K562 (cell line): ENCODE results near the gene SNRPD2. TPM values are rescaled to one million over a fixed set of nuclear protein-coding genes. Genes with fewer than 3 reads are reported as not detected.
A peak's percentile ranks its signal among the peaks of the same experiment; 100 is the strongest.

Source experiments
- ATF6 ChIP-seq: sonication (generic); formaldehyde crosslinking; IDR thresholded peaks from 2 replicates; pipeline ENCODE4 v1.4.0; 2020; ENCODE audit warnings: mild to moderate bottlenecking, missing genetic modification reagents
- BCOR ChIP-seq: fragments of 450-650 bp; IDR thresholded peaks from 2 replicates; pipeline ENCODE4 v1.6.1; 2016
- BHLHE40 ChIP-seq: IDR thresholded peaks from 2 replicates; pipeline ENCODE4 v1.6.1; 2011; ENCODE audit warnings: low read length, improper control_type of control experiment
- CREBBP ChIP-seq: IDR thresholded peaks from one replicate; pipeline ENCODE4 v1.6.1; 2012; ENCODE audit warnings: low read depth, mild to moderate bottlenecking, control low read depth, inconsistent platforms, low read length
- CUX1 ChIP-seq: fragments of 200-800 bp; sonication (Bioruptor generic); IDR thresholded peaks from 2 replicates; pipeline ENCODE4 v1.6.1; 2016; ENCODE audit warnings: missing genetic modification characterization, missing compliant biosample characterization
- DLX4 ChIP-seq: fragments of 250-450 bp; sonication (Bioruptor Pico); IDR thresholded peaks from 2 replicates; pipeline ENCODE4 v1.6.1; 2021; ENCODE audit warnings: mild to moderate bottlenecking
- ESRRA ChIP-seq: fragments of 450-650 bp; IDR thresholded peaks from 2 replicates; pipeline ENCODE4 v1.6.1; 2014; ENCODE audit warnings: low read depth, mild to moderate bottlenecking, moderate library complexity, borderline replicate concordance
- HDAC1 ChIP-seq, 2 experiments: fragments of 450-650 bp; IDR thresholded peaks; 2 replicates each; pipeline ENCODE4 v1.6.1; 2016 to 2017; ENCODE audit warnings: inconsistent platforms in 1 of 2, mild to moderate bottlenecking in 1 of 2, moderate library complexity in 1 of 2
- RAD21 ChIP-seq, 2 experiments: fragments of 250-450 bp in 1 of 2; fragments of 450-650 bp in 1 of 2; sonication (Bioruptor Pico) in 1 of 2; formaldehyde crosslinking in 1 of 2; IDR thresholded peaks in 1 of 2; conservative IDR thresholded peaks in 1 of 2; 2 replicates each; pipeline versions ENCODE4 v1.4.0 to v1.8.0; 2020 to 2022; ENCODE audit warnings: mild to moderate bottlenecking in 2 of 2, moderate library complexity in 1 of 2
- SPI1 ChIP-seq: IDR thresholded peaks from 2 replicates; pipeline ENCODE4 v1.6.1; 2011; ENCODE audit warnings: low read depth, low read length, control low read depth, borderline replicate concordance
- TBL1XR1 ChIP-seq, 2 experiments: IDR thresholded peaks; 2 replicates each; pipeline ENCODE4 v1.6.1; 2012; ENCODE audit warnings: improper control_type of control experiment in 2 of 2, low read length in 2 of 2, mild to moderate bottlenecking in 1 of 2
- TFAP4 ChIP-seq: sonication (generic); formaldehyde crosslinking; IDR thresholded peaks from 2 replicates; pipeline ENCODE4 v1.8.0; 2022; ENCODE audit warnings: missing genetic modification reagents, mild to moderate bottlenecking, moderate library complexity, borderline replicate concordance
- TRIM24 ChIP-seq, 2 experiments: fragments of 450-650 bp; IDR thresholded peaks; 2 replicates each; pipeline ENCODE4 v1.6.1; 2016
- ZNF24 ChIP-seq: fragments of 450-650 bp; IDR thresholded peaks from 2 replicates; pipeline ENCODE4 v1.6.1; 2016
- ZNF280A ChIP-seq: fragments of 450-650 bp; IDR thresholded peaks from 2 replicates; pipeline ENCODE4 v1.6.1; 2018; ENCODE audit warnings: mild to moderate bottlenecking, low read depth; ENCODE audit not compliant: partially characterized antibody
- ZNF354B ChIP-seq: fragments of 250-450 bp; sonication (Bioruptor Pico); IDR thresholded peaks from 2 replicates; pipeline ENCODE4 v1.4.0; 2020
- ZNF583 ChIP-seq: fragments of 250-450 bp; sonication (Bioruptor Pico); IDR thresholded peaks from 2 replicates; pipeline ENCODE4 v1.4.0; 2020
- ZNF586 ChIP-seq: fragments of 450-650 bp; formaldehyde crosslinking; conservative IDR thresholded peaks from 2 replicates; pipeline ENCODE4 v1.4.0; 2020; ENCODE audit warnings: mild to moderate bottlenecking, moderate library complexity
- polyA plus RNA-seq, 8 experiments: library from polyadenylated mRNA; depleted of rRNA in 4 of 8; stranded (reverse) in 5 of 8; unstranded in 3 of 8; fragments of >200 nt; fragmentation: Nextera tagmentation in 2 of 8; fragmentation: Illumina TruSeq in 1 of 8; extraction: Ambion mirVana in 2 of 8; extraction: Trizol in 1 of 8; gene quantifications; 2 replicates each; pipeline versions ENCODE4 v1.2.1 to v1.2.3, GENCODE V29; 2011 to 2014; ENCODE audit warnings: inconsistent platforms in 1 of 8, missing spikeins in 1 of 8
- total RNA-seq, 7 experiments: library from RNA; depleted of rRNA in 6 of 7; stranded (reverse); fragments of >200 nt in 6 of 7; fragmentation: Illumina TruSeq in 2 of 7; extraction: Trizol in 2 of 7; gene quantifications; 2 replicates each; pipeline versions ENCODE4 v1.2.1 to v1.2.3, GENCODE V29; 2011 to 2021; ENCODE audit warnings: low replicate concordance in 1 of 7

Gene SNRPD2
- total and polyA plus RNA-seq, 9 of the 15 experiments (the other 6 are each of a cell fraction or from before 2014, with no cell fraction given): 728 to 4,411 (median 1,029) TPM

GRCh38 chr19:45691516-45692186 lies at the start of gene SNRPD2 (continued):
- no peak for TF ChIP-seq CREBBP
- no peak for TF ChIP-seq ZNF24
- TF ChIP-seq CUX1 (CRISPR knock-in tag): no peak
- TF ChIP-seq ESRRA: 0 out of 2 replicates have a peak, but pooled peaks have one; percentile 42
- peak; percentile 93 for TF ChIP-seq ATF6
- no peak for TF ChIP-seq ZNF586 (CRISPR knock-in tag)
- peak; percentile 98 for TF ChIP-seq SPI1
- TF ChIP-seq BHLHE40: peak; percentile 67; the same call in 1 of the 2 replicates
- TF ChIP-seq ZNF354B (CRISPR knock-in tag): no peak
- no peak for TF ChIP-seq RAD21 (CRISPR knock-in tag; conservative IDR thresholded peaks at IDR 0.05 in 1 of 2, IDR thresholded peaks at IDR 0.05 in 1 of 2)
- TF ChIP-seq TRIM24 (IDR thresholded peaks at IDR 0.05): 0 out of 4 replicates have a peak, but pooled peaks of 1 of the 2 experiments have one; percentile 40
- no peak for TF ChIP-seq DLX4 (CRISPR knock-in tag)
- TF ChIP-seq HDAC1 (IDR thresholded peaks at IDR 0.05): peak in 1 of 2 experiments; percentile 97; a peak in 2 of 4 replicates
- TF ChIP-seq ZNF280A: no peak
- peak; percentile 43 for TF ChIP-seq TFAP4 (CRISPR knock-in tag)
- 0 out of 4 replicates have a peak, but pooled peaks of 1 of the 2 experiments have one; percentile 27 for TF ChIP-seq TBL1XR1 (IDR thresholded peaks at IDR 0.05; ENCODE audit: low read length in 2 of 2)
- TF ChIP-seq BCOR: peak; percentile 19; the same call in 1 of the 2 replicates
- TF ChIP-seq ZNF583 (CRISPR knock-in tag): no peak
